GM18505 (cell line): ENCODE measurements around the gene LILRA6.
"Not testable (repeated sequence)": the region's sequence is repeated elsewhere in the genome, so short reads cannot be mapped to it uniquely, and the experiment has no call there.

ENCODE experiments used
- ATAC-seq: cut with Tn5 transposase; IDR thresholded peaks from one replicate; pipeline ENCODE4 v1.9.1; 2021; ENCODE audit not compliant: unreplicated experiment
- POLR2A ChIP-seq: IDR thresholded peaks from 4 replicates; pipeline ENCODE4 v1.6.1; 2011; ENCODE audit warnings: borderline replicate concordance; ENCODE audit not compliant: insufficient read depth, insufficient read length; ENCODE audit errors: extremely low read depth

LILRA6 gene

GRCh38 chr19:54209811-54210494, 32.6 kb downstream of the LILRA6 start:
- no peak for TF ChIP-seq POLR2A
- ATAC-seq, result no peak

GRCh38 chr19:54209058-54209810, 33.4 kb downstream of the LILRA6 start:
- no peak for ATAC-seq
- TF ChIP-seq POLR2A, result no peak

DNA sequence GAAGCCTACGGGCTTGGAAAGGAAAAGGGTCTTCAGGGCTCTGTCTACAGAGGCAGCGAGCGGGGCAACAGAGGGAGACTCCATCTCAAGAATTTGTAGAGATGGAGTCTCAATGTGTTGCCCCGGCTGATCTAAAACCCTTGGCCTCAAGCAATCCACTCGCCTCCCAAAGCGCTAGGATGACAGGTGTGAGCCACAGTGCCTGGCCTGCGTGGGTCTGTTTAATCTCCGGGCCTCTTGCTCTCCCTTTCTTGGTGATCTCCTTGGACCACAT, 33.9 kb downstream of the LILRA6 start:
- ATAC-seq, result no peak
- TF ChIP-seq POLR2A, result no peak

DNA sequence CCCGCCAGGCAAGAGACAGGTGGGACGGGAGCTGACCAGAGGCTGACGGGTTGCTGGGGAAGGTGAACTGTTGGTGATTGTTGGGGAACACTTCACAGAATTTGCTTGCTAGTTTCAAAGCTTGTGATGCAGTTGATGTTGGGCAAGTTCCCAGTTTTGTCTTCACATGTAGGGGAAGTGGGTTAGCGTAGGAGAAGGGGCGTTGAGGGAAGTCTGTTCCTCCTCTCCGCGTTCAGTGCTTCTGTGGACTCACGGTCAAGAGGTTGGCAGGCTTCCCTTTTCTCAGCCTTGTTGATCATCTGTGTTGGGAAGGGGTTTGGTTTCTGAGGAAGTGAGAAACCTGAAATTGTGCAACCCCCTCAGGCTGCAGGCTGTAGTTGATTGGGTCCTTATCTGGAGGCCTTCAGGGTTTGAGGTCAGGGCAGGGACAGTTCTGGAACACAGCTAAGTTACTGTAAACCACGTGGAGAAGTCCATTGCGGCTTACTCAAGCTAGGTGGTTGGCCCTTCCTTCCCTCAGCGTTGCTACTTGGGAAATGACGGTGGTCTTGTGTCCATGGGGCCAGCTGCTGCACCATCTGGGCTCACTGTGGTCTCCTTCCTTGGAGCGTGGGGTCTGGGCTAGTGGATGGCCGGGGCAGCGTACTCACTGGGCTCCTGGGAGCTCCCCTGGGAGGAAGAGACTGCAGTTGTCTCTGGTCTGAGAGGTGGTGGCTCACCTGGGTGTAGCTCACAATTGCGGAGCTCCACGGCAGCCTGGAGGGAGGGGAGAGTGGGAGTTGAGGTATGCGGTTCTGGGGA, 34.4 kb downstream of the LILRA6 start:
- TF ChIP-seq POLR2A, result peak; percentile 58
- ATAC-seq, result peak; percentile 37

DNA sequence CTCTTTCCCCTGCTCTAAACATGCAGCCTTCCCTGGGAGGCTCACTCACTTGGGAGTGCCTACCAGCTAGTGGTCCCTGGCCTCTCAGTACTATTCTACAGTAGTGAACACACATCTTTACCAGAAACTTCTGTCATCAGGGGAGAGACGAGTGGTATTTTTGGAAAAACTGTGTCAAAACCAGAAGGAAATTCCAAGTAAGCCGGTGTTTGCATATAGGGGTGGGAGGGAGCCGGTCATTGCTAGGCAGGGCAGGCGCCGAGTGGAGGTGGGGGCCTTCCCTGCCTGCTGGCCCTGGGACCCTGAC, 35.0 kb downstream of the LILRA6 start:
- no peak for TF ChIP-seq POLR2A

GRCh38 chr19:54207193-54207592, 35.4 kb downstream of the LILRA6 start:
- ATAC-seq, result not testable (repeated sequence)

More for the DNA sequence above, 35.0 kb downstream of the LILRA6 start:
- ATAC-seq, result no peak

DNA sequence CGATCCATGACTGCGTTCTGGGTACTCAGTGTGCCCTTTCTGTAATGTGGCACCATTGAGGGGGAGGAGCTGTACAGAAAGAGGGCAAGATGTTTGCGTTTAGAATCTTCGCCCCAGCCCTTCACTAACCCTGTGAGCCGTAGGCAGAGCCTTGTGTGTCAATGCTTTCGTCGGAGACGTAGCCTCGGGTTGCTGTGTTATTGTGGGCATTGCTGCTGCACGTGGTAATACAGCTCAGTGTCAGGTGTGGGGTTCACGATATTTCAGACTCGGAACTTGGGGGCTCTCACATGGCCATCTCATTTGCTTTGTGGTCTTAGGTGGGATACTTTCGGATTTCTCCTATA, 35.8 kb downstream of the LILRA6 start:
- ATAC-seq, result no peak

GRCh38 chr19:54206030-54206830, 36.4 kb downstream of the LILRA6 start:
- no peak for ATAC-seq
- no peak for TF ChIP-seq POLR2A

More for the DNA sequence above, 35.8 kb downstream of the LILRA6 start:
- TF ChIP-seq POLR2A, result no peak

DNA sequence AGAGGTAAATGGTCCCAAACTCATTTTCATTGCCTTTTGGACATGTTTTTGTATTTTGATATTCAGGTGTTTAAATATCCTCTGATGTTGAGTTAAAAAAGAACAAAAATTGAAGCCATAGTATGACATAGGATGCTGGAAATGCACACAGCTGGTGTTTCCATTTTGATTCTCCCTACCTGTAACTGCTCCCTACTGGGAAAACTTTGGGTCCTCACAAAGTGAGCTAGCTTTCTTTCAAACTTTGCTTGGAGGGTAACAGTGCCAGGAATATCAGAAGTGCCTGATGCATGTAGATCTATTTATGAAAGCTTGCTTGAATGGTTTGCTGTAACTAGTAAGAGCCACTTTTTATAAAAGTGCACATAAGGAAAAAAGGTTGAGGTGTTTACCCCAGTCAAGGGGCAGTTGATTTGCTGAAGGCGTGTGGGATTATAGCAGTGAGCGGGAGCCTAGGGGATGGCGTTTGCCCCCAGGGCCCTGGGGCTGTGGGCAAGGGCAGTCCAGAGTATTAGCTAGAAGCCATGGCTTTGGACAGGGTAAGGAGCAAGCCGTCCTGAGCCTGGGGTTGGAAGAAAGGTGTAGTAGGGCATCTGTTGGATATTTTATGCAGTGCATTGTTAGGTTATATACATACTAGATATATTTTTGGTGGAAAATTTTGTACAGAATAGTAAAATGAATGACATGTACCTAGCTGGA, 37.7 kb downstream of the LILRA6 start:
- no peak for ATAC-seq
- no peak for TF ChIP-seq POLR2A

DNA sequence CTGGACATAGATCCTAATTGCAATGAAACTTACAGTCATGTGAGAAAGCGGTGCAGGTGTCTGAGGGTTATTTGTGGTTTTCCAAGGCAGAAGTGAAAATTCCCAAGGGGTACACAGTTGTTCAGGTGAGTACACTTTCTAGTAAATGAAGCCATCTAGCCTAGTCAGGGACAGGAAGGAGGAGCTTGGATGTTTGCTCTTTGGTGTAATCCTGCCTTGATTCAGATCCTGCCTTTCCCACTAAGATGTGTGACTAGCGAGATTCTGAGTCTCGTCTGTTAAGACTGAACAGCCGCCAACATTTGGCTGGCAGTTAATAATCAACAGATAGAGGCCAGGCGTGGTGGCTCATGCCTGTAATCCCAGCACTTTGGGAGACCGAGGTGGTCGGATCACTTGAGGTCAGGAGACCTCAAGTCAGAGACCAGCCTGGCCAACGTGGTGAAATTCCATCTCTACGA, 39.4 kb downstream of the LILRA6 start:
- no peak for ATAC-seq
- no peak for TF ChIP-seq POLR2A

- no peak for ATAC-seq
- no peak for TF ChIP-seq POLR2A
Measured at GRCh38 chr19:54201980-54202379, 40.6 kb downstream of the LILRA6 start.

GRCh38 chr19:54201172-54201701, 41.4 kb downstream of the LILRA6 start:
- no peak for ATAC-seq
- TF ChIP-seq POLR2A, result no peak
